Endometrial microvascular endothelial cells (primary cell): Measurements from ENCODE around the gene UBE3B. TPM values are rescaled to one million over a fixed set of nuclear protein-coding genes. Genes with fewer than 3 reads are reported as not detected.
"Not testable (repeated sequence)": the region's sequence is repeated elsewhere in the genome, so short reads cannot be mapped to it uniquely, and the experiment has no call there.

ENCODE experiments used
- in situ Hi-C: cut with HindIII; loops from 2 replicates; pipeline ENCODE4 v1.10.0; 2017; ENCODE audit warnings: low sequenced_read_pairs, low pct_unique_long_range_greater_than_20kb; ENCODE audit errors: inconsistent ontology term
- total RNA-seq: library from RNA; depleted of rRNA; stranded (reverse); fragments of >200 nt; gene quantifications from one replicate; pipeline ENCODE4 v1.2.3, GENCODE V29; 2015; ENCODE audit errors: inconsistent ontology term

The UBE3B gene
- total RNA-seq, 1 donor from 2014 or later = 60.6 TPM

DNA sequence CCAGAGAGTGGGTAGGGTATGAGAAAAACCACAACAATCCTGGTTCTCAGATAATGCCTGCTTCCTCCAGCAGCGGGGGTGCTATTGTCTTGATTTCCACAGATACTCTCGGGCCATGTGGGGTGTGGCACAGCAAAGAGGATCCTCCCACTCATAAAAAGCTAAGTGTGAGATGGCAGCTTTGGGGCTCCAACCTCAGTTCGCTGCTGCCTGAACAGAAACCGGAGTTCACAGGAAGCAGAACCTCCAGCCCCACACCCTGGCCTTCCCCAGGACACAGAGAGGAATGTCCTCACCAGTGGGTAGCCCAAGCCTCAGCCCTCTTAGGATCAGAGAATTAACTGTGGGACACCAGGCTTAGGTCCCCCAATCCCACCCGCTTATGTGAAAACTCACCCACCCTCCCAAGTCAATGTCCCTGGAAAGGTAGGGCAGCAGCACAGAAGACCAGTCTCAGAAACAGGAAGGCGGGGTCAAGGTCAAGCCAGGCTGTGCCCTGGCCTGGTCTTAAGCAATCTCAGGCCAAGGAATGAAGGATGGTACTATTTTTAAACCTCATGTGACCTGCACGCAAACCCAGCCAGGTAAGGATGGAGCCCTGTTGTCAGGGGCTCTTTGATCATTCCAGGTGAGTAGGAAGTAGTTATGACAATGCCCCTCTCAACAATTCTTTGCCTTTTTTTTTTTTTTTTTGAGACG lies 9.3 kb upstream of the UBE3B start:
- in situ Hi-C loops = no loop called here

DNA sequence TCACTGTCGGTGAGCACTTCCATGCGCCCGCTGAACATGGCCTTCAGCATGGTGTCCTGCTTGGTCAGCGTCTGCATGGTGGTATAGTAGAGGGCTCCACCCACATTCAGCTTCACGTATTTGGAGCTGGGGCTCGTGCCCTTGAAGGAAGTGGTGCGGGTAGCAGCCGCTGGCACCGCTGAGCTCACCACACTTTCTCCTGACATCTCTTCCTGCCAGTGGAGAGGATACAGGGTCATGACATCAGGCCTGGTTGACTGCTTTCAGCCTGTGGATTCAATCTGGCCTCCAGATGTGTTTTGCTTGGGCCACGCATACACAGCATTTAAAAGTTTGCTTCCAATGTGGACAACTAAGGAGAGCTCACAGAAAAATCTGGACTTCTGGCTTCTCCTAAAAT lies 7.9 kb upstream of the UBE3B start:
- in situ Hi-C loops = no loop called here

DNA sequence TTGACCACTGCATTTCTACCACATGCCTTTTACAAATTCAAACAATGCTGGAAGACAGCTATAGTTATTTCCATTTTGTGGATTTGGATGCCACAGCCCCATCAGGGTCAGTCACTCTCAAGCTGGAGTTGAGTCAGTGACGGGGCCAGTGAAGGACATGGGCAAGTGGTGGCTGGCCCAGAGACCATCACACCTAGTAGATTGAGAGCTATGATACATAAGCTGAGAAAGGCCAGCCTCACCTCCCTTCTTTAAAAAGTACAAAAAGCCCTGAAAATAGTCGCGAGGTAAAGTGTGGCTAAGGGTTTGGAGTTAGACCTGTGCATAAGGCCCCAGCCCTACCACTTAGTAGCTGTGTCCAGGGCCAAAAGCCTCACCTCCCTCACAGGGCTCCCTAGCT lies 4.4 kb upstream of the UBE3B start:
- in situ Hi-C loops = no loop called here

DNA sequence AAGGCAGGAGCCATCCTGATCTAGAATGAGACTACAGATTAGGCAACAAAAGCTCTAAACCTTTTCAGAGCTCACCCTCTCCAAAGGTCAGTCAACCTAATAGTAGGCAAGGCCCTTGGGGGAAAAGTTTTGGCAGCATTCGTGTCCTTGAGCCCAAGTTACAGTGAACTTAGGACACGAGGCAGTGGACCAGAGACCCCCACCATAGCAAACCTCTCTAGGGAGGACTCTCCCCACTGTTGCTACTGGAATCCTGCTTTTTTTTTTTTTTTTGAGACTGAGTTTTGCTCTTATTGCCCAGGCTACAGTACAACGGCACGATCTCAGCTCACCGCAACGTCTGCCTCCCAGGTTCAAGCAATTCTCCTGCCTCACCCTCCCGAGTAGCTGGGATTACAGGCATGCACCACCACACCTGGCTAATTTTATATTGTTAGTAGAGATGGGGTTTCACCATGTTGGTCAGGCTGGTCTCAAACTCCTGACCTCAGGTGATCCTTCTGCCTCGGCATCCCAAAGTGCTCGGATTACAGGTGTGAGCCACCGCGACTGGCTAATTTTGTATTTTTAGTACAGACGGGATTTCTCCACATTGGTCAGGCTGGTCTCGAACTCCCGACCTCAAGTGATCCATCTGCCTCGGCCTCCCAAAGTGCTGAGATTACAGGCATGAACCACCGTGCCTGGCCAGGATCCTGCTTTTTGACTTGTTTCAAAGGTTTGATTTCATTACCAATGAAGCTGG lies 3.7 kb upstream of the UBE3B start:
- in situ Hi-C loops = not testable (repeated sequence)

DNA sequence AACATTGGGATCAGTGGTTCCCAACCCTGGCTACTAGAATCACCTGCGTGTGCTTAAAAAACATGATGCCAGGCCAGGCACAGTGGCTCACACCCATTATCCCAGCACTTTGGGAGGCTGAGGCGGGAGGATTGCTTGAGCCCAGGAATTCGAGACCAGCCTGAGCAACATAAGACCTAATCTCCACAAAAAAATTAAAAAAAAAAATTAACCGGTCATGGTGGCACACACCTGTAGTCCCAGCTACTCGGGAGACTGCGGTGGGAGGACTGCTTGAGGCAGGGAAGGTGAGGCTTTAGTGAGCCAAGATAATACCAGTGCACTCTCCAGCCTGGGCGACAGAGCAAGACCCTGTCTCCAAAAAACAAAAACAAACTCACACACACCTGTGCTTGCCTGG lies 2.3 kb upstream of the UBE3B start:
- in situ Hi-C loops = no loop called here

DNA sequence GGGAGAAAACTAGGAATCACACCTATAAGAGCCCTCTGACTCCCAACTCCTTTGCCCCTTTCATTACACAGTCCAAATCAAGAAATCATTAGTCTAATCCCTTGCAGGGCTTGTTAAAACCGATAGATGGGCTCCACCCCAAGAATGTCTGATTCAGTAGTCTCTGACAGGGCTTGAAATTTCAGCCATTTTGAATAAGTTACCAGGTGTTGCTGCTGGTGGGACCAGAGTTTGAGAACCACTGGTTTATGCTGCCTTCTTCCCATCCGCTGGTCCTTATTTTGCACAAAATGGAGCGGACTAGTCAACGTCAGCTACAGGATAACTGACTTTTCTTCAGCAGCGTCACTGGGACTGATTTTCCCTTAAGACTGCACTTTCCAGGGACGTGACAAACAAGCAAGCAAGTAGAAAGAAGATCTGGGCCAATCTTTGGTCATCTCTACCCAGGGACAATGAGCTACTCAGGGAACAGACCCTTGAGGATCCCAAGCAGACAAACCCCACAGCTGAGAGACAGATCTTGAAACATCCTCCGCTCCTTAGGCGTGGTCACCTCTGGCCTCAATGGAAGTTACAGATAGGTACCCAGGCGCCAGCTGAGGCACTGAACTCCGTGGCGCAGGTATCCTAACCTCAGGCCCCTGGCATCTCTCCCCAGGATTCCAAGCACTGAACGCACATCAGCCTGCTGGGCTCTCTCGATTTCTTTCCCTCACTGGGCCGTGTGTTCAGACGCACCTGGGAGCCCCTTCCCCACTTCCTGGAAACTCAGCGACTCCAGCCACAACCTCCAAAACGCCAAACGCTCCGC lies 1.2 kb upstream of the UBE3B start:
- in situ Hi-C loops = no loop called here

DNA sequence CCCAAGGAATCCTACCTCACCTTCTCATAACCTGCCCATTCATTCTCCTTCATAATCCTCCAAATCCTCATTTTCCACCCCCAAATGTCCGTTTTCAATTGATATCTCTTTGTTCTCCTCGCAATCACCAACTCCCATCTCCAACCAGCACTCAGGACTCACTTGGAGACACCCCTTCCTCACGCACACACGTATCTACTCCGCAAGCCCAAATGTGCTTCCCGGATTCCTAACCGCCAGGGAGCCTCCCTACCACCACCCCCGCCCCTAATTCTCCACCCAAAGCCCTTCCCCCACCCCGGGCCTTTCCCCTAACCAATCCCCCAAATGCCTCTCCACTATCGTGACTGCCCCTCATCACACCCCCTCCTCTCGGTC lies 638 bp upstream of the UBE3B start:
- in situ Hi-C loops = no loop called here

DNA sequence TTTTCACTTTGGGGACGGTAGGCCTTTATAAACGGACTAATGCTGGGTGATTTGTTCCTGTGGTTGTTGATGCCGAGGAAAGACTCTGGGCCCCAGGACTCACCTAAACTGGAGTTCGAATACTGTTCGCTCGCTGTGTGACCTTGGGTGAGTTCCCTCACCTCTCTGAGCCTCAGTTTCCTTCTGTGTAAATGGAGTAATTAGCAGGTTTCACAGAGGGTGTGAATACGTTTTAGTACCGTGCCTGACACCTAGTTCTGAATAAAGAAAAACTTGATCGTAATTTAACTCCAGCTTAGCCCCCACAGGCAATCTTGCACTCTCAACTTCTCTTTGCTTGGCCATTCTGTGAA lies 505 bp downstream of the UBE3B start:
- in situ Hi-C loops = no loop called here

DNA sequence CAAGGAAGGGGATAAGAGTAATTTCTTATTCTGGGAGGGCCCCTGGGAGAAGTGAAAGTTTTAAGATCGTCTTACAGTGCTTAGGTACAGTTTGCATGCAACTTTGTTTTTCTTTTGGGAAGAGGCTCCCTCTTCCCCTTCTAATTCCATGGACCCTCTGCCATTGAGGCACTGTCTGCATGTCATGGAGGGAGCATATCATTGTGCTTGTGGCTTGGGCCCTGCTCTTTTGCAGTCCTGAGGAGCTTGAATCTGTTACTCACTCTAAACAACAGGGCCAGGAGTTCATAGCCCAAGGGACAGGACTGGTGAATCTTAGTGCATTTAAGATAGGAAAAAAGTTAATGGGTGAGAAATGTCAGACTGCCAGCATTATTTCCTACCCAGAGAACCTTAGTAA lies 2.3 kb downstream of the UBE3B start:
- in situ Hi-C loops = no loop called here

DNA sequence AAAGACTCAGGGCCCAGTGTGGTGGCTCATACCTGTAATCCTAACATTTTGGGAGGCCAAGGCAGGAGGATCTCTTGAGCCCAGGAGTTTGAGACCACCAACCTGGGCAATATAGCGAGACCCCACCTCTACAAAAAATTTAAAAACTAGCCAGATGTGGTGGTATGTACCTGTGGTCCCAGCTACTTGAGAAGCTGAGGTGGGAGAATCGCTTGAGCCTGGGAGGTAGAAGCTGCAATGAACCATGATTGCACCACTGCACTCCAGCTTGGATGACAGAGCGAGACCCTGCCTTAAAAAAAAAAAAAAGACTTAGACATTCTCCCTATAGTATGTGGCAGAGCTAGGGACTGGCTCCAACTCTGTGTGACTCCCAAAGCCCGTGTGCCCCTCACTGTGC lies 2.9 kb downstream of the UBE3B start:
- in situ Hi-C loops = no loop called here

DNA sequence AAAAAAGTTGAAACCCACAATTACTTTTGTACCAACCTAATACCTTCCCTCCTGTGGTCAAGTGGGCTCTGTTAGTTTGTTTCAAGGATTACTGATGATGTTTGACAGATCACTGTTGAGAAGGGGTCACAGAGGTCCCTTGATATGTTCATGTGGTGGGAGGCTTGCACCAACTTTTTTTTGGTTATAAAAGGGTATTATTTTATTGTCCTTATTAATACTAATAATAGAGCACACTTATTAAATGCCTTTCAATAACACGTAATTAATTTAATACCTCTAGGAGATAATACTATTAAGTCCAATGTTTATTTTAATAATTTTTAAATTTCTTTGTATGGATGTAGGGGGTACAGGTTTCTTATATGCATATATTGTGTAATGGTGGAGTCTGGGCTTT lies 4.4 kb downstream of the UBE3B start:
- in situ Hi-C loops = no loop called here

DNA sequence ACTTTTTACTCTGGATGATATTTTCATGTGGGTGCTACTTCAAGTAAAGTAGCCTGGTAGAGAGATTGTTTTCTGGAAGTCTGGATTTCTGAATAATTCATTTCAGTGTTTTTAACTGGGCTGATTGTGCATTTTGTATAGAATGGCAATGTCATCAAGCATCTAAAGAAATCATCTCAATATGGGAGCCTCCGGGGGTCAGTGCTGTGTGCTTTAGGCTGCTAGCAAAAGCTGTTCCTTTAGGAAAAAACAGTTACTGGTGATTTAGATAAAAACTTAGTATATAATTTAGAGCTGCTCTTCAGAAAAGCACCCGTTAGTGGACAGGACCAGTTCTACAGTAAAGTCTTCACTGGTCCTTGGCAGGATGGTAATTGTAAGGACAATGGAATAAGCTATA lies 5.1 kb downstream of the UBE3B start:
- in situ Hi-C loops = no loop called here

DNA sequence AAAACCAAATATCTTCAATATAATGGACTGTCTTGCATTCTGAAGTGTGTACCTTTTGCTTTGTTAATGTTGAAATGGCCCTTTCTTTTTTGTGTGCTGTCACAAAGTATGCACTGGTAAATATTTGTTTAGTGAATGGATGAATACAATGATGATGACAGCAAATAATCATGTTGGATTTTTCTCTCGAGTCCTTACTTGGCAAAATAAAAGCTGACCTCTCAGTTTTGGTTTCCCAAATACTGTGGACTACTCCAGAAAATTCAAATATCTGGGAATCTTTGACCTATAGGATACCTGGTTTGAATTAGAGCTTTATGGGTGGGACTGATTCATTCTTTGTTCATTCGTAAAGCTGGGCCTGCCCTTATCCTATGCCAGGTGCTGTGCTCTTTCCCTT lies 5.5 kb downstream of the UBE3B start:
- in situ Hi-C loops = no loop called here

DNA sequence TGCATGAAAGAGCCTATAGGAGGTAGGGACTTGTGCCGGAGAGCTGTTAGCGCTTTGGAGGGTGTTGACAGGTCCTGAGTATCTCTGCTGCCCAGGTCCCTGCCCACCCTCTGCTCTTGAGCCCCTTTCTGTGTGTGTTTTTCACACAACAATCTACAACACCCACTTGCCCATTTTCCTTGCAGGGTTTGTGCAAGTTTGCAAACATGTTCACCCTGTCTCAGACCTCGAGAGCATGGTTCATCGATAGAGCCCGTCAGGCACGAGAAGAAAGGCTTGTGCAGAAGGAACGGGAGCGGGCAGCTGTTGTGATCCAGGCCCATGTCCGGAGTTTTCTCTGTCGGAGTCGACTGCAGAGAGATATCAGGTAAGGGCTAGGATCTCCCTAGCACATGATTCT lies 5.9 kb downstream of the UBE3B start:
- in situ Hi-C loops = no loop called here

DNA sequence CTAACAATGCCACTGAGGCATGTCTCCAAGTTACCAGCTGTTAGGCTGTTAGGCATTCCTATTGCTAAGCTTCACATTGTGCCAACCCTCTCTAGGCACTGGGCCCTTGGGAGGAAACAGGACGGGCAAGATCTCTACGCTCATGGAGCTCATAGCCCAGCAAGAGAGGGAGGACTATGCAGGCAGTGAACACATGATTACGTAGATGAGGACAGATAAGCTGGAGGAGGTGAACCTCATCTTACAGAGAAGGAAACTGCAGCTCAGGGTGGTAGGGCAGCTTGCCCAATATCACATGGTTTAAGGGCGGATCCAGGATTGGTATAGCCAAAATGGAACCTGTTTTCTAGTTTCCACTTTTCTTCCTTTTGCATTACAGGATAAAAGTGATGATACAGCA lies 7.8 kb downstream of the UBE3B start:
- in situ Hi-C loops = no loop called here

DNA sequence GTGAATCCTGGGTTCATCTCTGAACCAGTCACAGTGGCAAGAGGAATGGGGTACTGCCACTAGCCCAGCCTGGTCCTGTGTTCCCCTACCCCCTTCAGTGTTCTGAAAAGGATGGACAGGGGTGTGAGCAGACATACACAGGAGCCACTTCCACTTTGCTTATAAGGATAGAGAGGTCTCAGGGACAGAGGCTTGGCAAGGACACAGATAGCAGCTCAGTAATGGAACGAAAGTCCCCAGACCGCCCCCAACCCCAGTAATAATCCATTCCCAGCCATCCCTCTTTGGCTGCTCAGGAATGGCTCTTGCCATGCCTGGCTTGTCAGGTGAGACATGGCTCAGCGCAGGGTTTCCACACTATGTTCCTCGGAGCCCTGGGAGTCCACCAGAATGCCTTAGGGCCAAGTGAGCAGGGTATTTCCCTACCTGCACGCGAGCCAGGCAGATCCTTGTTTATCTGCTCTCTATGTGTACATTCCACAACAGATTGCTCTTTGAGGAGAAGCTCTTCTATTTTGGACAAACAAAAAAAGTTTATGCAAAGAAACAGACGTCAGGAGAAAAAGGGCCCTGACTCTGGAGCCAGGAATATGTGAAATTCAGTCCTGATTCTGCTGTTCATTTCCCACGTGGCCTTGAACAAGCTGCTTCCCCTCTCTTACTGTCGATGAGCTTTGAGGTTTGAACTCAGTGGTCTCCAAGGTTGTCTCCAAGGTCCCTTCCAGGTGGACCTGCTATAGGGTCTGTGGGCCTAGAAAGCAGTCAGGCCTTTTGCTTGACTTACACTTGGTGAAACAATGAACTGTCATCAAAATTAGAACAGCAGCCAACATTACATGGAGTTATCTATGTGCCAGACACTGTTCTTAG lies 10.0 kb downstream of the UBE3B start:
- in situ Hi-C loops = no loop called here

DNA sequence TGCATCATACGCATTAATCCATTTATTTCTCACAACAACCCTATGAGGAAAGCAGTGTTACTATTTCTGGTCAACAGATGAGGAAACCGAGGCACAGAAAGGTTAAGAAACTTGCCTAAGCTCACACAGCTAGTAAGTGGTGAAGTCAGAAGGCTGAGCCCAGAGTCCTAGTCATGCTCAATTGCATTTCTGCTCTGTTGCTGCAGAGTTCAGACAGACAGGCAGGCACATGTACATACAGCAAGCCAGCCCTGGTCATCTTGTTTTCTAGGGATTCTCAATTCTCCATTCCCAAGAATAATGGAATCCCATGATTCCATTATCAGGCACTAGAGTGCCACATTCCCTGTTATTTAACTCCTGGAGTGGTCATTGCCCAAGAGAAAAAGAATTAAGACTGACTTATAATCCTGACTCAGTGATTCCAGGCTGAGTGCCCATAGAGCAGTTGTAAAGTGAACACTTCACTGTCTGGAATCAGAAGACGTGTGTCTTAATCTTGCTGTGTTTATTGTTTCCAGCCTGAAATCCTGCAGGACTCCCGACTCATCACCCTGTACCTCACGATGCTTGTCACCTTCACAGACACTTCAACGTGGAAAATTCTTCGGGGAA lies 10.7 kb downstream of the UBE3B start:
- in situ Hi-C loops = no loop called here

DNA sequence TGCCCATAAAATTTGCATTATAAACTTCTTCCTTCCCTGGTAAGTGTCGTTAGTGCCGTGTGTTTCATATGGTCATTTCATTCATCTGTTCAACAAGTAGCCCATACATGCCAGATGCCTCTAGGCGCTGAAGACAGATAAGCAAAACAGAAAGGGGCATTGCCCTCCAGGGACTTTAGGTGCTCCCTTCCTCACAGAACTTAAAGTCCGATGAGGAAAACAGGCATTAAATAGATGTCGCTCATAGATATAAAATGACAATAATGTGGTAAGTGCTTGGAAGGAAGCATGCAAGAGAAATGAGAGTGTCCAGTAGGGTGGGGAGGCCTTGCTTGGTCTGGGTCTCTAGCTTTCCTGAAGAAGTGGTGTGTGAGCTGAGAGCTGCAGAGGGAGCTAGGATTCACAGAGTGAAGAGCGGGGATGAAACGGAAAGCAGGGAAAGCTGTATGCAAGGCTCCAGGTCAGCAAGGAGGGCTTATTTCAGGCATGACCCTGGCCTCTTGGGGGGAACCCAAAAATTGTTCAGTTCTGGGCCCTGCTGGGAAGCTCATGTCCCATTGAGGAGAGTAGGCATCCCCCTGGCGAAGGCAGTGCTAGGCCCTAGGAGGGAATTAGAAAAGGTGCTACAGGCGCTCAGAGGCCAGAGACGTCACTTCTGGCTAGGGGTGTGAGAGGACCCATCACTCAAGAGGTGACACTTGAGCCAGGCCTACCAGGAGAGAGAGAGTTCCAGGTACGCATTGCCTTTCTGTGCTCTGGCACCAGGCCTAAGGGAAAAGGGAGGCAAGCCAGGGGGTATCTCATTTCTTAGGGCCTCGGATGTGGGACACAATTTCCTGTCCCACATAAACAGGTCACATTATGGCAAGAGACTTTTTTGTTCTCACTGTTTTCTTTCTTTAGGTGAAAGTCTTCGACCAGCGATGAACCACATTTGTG lies 11.9 kb downstream of the UBE3B start:
- in situ Hi-C loops = no loop called here
